ENCODE data around the gene SGPP2.

DNA sequence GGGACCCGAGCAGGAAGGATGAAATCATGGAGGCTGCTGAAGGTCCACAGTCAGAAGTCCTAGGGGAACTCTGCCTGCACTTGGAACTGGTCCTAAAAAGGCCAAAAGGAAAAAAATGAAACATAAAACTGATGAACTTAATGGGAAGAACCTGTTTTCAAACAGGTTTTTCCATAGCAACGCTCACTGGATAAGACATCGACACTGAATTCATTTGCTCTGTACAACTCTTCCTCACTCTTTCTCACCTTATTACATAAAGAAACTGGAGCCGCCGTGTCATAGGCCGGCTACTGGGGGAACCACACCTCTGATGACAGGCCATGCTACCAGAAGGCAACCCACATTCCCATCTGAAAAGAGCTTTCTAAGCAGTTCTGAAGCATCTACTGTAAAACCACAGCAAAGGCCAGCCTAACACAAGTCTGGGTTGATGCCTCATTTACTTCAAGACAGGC is 147.9 kb downstream of the SGPP2 start:
- TF ChIP-seq FOXM1 (IDR thresholded peaks at IDR 0.05; ENCODE audit: borderline replicate concordance) (no peak), SP1 (IDR thresholded peaks at IDR 0.05) (no peak), BHLHE40 (IDR thresholded peaks at IDR 0.05; ENCODE audit: borderline replicate concordance) (no peak)
